Esophagus squamous epithelium (tissue), 4 donors: Measurements from ENCODE around the gene CCDC85C.

Source experiments
- POLR2A ChIP-seq, 4 donors: fragments of 450-650 bp; IDR thresholded peaks; one replicate each; pipeline ENCODE4 v1.6.1; 2017; ENCODE audit warnings: antibody characterized with exemption in 4 of 4, mild to moderate bottlenecking in 4 of 4, moderate library complexity in 3 of 4
- TF ChIP-seq, protein P1 (sequence below), 6 experiments: fragments of 450-650 bp in 4 of 6; fragments of 200-600 bp in 2 of 6; sonication (generic) in 2 of 6; IDR thresholded peaks; one replicate each; pipeline ENCODE4 v1.5.1; 2016 to 2019; ENCODE audit warnings: antibody characterized with exemption in 6 of 6, mild to moderate bottlenecking in 4 of 6, moderate library complexity in 4 of 6

DNA sequence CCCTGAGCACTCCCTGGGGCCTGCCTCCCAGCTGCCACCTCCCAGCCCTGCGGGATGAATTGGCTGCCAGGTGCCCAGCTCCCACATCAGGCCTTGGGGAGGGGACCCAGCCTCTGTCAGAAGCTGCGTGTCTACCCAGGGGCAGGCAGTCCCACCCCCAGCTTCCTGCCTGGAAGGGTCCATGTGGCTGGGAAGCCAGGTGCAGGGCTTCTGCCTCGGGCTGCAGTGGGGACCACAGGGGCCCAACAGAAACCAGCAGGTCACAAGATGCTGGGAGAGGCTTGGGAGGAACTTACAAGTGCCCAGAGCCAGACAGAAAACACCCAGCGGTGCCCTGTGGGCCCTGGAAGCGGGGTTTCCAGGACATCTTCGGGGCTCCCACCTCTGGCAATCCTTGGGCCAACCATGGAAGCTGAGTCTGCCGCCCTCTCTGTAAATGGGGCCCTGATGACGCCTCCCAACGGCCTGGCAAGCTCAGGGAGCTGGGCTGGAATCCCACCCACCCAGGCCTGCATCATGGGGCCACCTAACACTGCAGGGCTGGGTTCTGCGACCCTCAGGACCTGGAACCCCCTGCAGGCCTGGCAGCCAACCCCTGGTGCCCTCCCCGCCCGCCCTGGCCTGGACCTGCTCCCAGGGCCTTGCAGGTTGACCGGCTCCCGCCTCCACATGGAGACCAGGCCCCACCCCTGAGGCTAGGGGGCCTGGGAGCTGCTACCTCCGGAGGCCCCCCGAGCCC is 86.2 kb downstream of the CCDC85C start:
- TF ChIP-seq, protein P1, sequence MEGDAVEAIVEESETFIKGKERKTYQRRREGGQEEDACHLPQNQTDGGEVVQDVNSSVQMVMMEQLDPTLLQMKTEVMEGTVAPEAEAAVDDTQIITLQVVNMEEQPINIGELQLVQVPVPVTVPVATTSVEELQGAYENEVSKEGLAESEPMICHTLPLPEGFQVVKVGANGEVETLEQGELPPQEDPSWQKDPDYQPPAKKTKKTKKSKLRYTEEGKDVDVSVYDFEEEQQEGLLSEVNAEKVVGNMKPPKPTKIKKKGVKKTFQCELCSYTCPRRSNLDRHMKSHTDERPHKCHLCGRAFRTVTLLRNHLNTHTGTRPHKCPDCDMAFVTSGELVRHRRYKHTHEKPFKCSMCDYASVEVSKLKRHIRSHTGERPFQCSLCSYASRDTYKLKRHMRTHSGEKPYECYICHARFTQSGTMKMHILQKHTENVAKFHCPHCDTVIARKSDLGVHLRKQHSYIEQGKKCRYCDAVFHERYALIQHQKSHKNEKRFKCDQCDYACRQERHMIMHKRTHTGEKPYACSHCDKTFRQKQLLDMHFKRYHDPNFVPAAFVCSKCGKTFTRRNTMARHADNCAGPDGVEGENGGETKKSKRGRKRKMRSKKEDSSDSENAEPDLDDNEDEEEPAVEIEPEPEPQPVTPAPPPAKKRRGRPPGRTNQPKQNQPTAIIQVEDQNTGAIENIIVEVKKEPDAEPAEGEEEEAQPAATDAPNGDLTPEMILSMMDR (IDR thresholded peaks at IDR 0.05): no peak
- TF ChIP-seq POLR2A (IDR thresholded peaks at IDR 0.05): no peak
